A549 (cell line): ENCODE data around the gene SYTL3. TPM values are rescaled to one million over a fixed set of nuclear protein-coding genes. Genes with fewer than 3 reads are reported as not detected.
"Not testable (repeated sequence)": the region's sequence is repeated elsewhere in the genome, so short reads cannot be mapped to it uniquely, and the experiment has no call there.

ENCODE experiments used
- ATAC-seq, 2 experiments: fragments of 200-7000 bp in 1 of 2; fragments of >200 bp in 1 of 2; cut with Nextera tagmentation in 1 of 2; cut with Tn5 transposase in 1 of 2; 3 replicates each; pipeline versions ENCODE4 v1.8.0 to v1.9.1; 2018 to 2020; ENCODE audit warnings: mild to moderate bottlenecking in 1 of 2, moderate library complexity in 1 of 2
- CTCF ChIA-PET: fragments of 300-600 bp; sonication (Branson Sonifier 250); formaldehyde crosslinking; extraction: SDS; loops from one replicate; lab custom pipeline; 2021; ENCODE audit warnings: antibody characterized with exemption, inconsistent platforms; lab: Yijun Ruan, JAX
- POLR2A ChIA-PET: fragments of 350-600 bp; formaldehyde crosslinking; extraction: SDS; loops from one replicate; lab custom pipeline; 2021; ENCODE audit warnings: antibody characterized with exemption, inconsistent platforms; lab: Yijun Ruan, JAX
- DNase-seq, 2 experiments: peaks; one replicate each; pipeline versions ENCODE4 v3.0.0 to v3.0.0-alpha.2; 2011 to 2016; ENCODE audit warnings: low read depth in 1 of 2, low spot score in 1 of 2
- FAIRE-seq: peaks from 2 replicates; lab custom pipeline; 2011; peaks lifted over from hg19 to GRCh38; lab: Jason Lieb, UNC
- H3K27ac ChIP-seq, 2 experiments: fragments of >200 bp; sonication (Bioruptor Twin); formaldehyde crosslinking; 3 replicates each; pipeline ENCODE4 v1.5.1; 2016 to 2017
- H3K4me1 ChIP-seq: fragments of >200 bp; sonication (Bioruptor Twin); formaldehyde crosslinking; 3 replicates; pipeline ENCODE4 v1.6.1; 2016
- H3K4me2 ChIP-seq: fragments of >200 bp; sonication (Bioruptor Twin); formaldehyde crosslinking; 3 replicates; pipeline ENCODE4 v1.6.1; 2016
- H3K4me3 ChIP-seq: fragments of >200 bp; sonication (Bioruptor Twin); formaldehyde crosslinking; 3 replicates; pipeline ENCODE4 v1.5.1; 2016
- H3K9me3 ChIP-seq: fragments of >200 bp; sonication (Bioruptor Twin); formaldehyde crosslinking; 3 replicates; pipeline ENCODE4 v1.6.1; 2016
- CBX2 ChIP-seq: fragments of 200-600 bp; sonication (generic); IDR thresholded peaks from 2 replicates; pipeline ENCODE4 v1.6.1; 2016; ENCODE audit warnings: low read depth, mild to moderate bottlenecking, borderline replicate concordance
- CBX8 ChIP-seq: fragments of 200-600 bp; sonication (generic); IDR thresholded peaks from 2 replicates; pipeline ENCODE4 v1.6.1; 2016
- CEBPB ChIP-seq, 2 experiments: fragments of >200 bp in 1 of 2; sonication (Bioruptor Twin) in 1 of 2; formaldehyde crosslinking in 1 of 2; IDR thresholded peaks; 2 replicates each; pipeline ENCODE4 v1.6.1; 2012 to 2016
- CHD2 ChIP-seq: fragments of 150-350 bp; IDR thresholded peaks from 2 replicates; pipeline ENCODE4 v1.6.1; 2014; ENCODE audit warnings: low read length; ENCODE audit not compliant: partially characterized antibody
- CHD4 ChIP-seq: fragments of 200-600 bp; sonication (generic); IDR thresholded peaks from 2 replicates; pipeline ENCODE4 v1.6.1; 2016; ENCODE audit warnings: antibody characterized with exemption, mild to moderate bottlenecking, borderline replicate concordance
- EHF ChIP-seq: fragments of 250-450 bp; sonication (Bioruptor Pico); IDR thresholded peaks from 2 replicates; pipeline ENCODE4 v1.5.0; 2020; ENCODE audit warnings: mild to moderate bottlenecking
- ESRRA ChIP-seq: fragments of 150-350 bp; IDR thresholded peaks from 2 replicates; pipeline ENCODE4 v1.6.1; 2014; ENCODE audit warnings: mild to moderate bottlenecking, low read length, borderline replicate concordance
- HES2 ChIP-seq: fragments of >200 bp; sonication (Bioruptor Twin); formaldehyde crosslinking; IDR thresholded peaks from 2 replicates; pipeline ENCODE4 v1.6.1; 2016
- JUN ChIP-seq, 2 experiments: fragments of >200 bp; sonication (Bioruptor Twin); formaldehyde crosslinking; IDR thresholded peaks; 2 replicates in 1 of 2; 3 replicates in 1 of 2; pipeline ENCODE4 v1.6.1; 2016 to 2017
- KDM1A ChIP-seq: fragments of 200-600 bp; sonication (generic); IDR thresholded peaks from 2 replicates; pipeline ENCODE4 v1.6.1; 2016; ENCODE audit warnings: low read depth, mild to moderate bottlenecking
- KDM5A ChIP-seq: fragments of 200-600 bp; sonication (generic); IDR thresholded peaks from 2 replicates; pipeline ENCODE4 v1.6.1; 2016; ENCODE audit warnings: antibody characterized with exemption, mild to moderate bottlenecking
- MAZ ChIP-seq: fragments of 150-350 bp; IDR thresholded peaks from 2 replicates; pipeline ENCODE4 v1.6.1; 2014; ENCODE audit warnings: antibody characterized with exemption, low read depth, low read length, borderline replicate concordance
- NFE2L2 ChIP-seq: fragments of 150-350 bp; conservative IDR thresholded peaks from 2 replicates; pipeline ENCODE4 v1.6.1; 2014; ENCODE audit warnings: low read length
- PHF8 ChIP-seq: fragments of 200-600 bp; sonication (generic); IDR thresholded peaks from 2 replicates; pipeline ENCODE4 v1.6.1; 2016; ENCODE audit warnings: low read depth, mild to moderate bottlenecking, antibody characterized with exemption, moderate library complexity, borderline replicate concordance
- RARB ChIP-seq: fragments of 250-450 bp; sonication (Bioruptor Pico); IDR thresholded peaks from 2 replicates; pipeline ENCODE4 v1.8.0; 2021; ENCODE audit warnings: mild to moderate bottlenecking, moderate library complexity
- RCOR1 ChIP-seq: fragments of 150-350 bp; IDR thresholded peaks from 2 replicates; pipeline ENCODE4 v1.6.1; 2014; ENCODE audit warnings: antibody characterized with exemption, low read length, low read depth
- TP53 ChIP-seq: fragments of 250-450 bp; sonication (Bioruptor Pico); IDR thresholded peaks from 2 replicates; pipeline ENCODE4 v1.5.0; 2021; ENCODE audit warnings: mild to moderate bottlenecking, moderate library complexity
- ZFP36 ChIP-seq: fragments of 450-650 bp; IDR thresholded peaks from 2 replicates; pipeline ENCODE4 v1.6.1; 2014; ENCODE audit warnings: borderline replicate concordance; ENCODE audit not compliant: partially characterized antibody
- whole genome bisulfite sequencing: methylation state at CpG from one replicate; pipeline ENCODE4 v1.1.6; 2017; ENCODE audit errors: missing lambda C conversion rate; 5-methylcytosine and 5-hydroxymethylcytosine counted together
- polyA plus RNA-seq, 4 experiments: library from polyadenylated mRNA; depleted of rRNA in 3 of 4; stranded (reverse); fragments of >200 nt; fragmentation: RNase III in 1 of 4; extraction: RNeasy Plus Mini Kit Qiagen cat#74134 plus additional on column Dnase treatment in 1 of 4; gene quantifications; 2 replicates in 3 of 4; 3 replicates in 1 of 4; pipeline ENCODE4 v1.2.3, GENCODE V29; 2011 to 2017

The SYTL3 gene
- polyA plus RNA-seq, 2 of the 4 experiments (the other 2 are of a cell fraction): 0.63 to 0.89 TPM

DNA sequence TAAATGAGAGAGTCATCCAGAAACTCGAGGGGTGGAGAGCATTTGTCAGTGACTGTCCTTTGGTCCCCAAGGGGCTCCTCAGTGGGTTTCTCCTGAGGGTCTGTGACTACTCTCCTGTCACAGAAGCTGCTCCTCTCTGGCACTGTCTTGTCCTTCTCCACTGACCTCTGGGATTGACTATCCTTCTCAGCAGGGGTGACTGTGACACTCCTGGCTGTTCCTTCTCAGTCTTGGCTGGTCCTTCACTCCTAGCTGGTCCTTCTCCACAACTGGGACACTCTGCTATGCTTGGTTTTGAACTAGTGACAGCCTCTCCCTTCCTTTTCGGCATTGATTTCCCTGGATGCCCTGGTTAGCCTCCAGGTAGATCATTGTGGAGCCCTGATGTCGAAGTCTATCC lies 38.8 kb upstream of the SYTL3 start:
- TF ChIP-seq RARB (CRISPR knock-in tag) (no peak), KDM1A (no peak), ESRRA (no peak), JUN (IDR thresholded peaks at IDR 0.05) (no peak), CHD4 (no peak), PHF8 (no peak), CHD2 (no peak), CBX8 (no peak), HES2 (no peak), CEBPB (IDR thresholded peaks at IDR 0.05) (no peak), ZFP36 (no peak), KDM5A (no peak), NFE2L2 (no peak), EHF (no peak)
- TF ChIP-seq, all 56 proteins: peak for 0
- Histone ChIP-seq H3K4me3 (no peak overlapping the region), H3K9me3 (no peaks in the 10 kb centered on the region), H3K4me2 (no peak overlapping the region), H3K4me1 (no peaks in the 10 kb centered on the region), H3K27ac (no peak overlapping the region)
- DNase-seq: no peak
- ChIA-PET CTCF (interaction anchor here (1.1 to 1.2 kb wide), 2 partner anchors 9 to 390 kb away, joined by 3 to 4 read pairs; no protein-coding TSS in a partner anchor), POLR2A (no interaction called here)
- no peak for FAIRE-seq
- ATAC-seq: no peak
- 91% methylated on average over 3 of the region's 3 CpGs for WGBS

GRCh38 chr6:158611541-158612370 lies 38.1 kb upstream of the SYTL3 start:
- no peak for FAIRE-seq
- Histone ChIP-seq H3K27ac (no peak overlapping the region), H3K4me3 (no peak overlapping the region), H3K9me3 (no peaks in the 10 kb centered on the region), H3K4me2 (no peak overlapping the region), H3K4me1 (no peaks in the 10 kb centered on the region)
- POLR2A ChIA-PET: no interaction called here
- ATAC-seq: no peak
- CTCF ChIA-PET: interaction anchor here (1.2 kb wide), 1 partner anchor 397 kb away, joined by 5 read pairs; no protein-coding TSS in a partner anchor
- no peak for TF ChIP-seq MAZ
- no peak for TF ChIP-seq ESRRA
- TF ChIP-seq RCOR1: no peak
- TF ChIP-seq CHD4: no peak
- TF ChIP-seq CBX2: no peak
- no peak for TF ChIP-seq TP53 (CRISPR knock-in tag)
- no peak for DNase-seq
- 92% methylated on average over 14 of the region's 14 CpGs for WGBS

GRCh38 chr6:158614606-158615005 lies 35.2 kb upstream of the SYTL3 start:
- POLR2A ChIA-PET, DNase-seq, CTCF ChIA-PET, H3K9me3 ChIP-seq, ATAC-seq, H3K27ac ChIP-seq, H3K4me1 ChIP-seq, H3K4me3 ChIP-seq, H3K4me2 ChIP-seq, FAIRE-seq: not testable (repeated sequence)
- 97% methylated on average over 3 of the region's 3 CpGs for WGBS

DNA sequence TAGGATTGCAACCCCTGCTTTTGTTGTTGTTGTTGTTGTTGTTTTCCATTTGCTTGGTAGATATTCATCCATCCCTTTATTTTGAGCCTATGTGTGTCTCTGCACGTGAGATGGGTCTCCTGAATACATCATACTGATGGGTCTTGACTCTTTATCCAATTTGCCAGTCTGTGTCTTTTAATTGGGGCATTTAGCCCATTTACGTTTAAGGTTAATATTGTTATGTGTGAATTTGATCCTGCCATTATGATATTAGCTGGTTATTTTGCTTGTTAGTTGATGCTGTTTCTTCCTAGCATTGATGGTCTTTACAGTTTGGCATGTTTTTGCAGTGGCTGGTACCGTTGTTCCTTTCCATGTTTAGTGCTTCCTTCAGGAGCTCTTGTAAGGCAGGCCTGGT lies 31.6 kb upstream of the SYTL3 start:
- WGBS: 99% methylated on average over 3 of the region's 3 CpGs
- CTCF ChIA-PET: interaction anchor here (0.6 kb wide), 1 partner anchor 633 kb away, joined by 3 read pairs; no protein-coding TSS in a partner anchor

More for the DNA sequence above, 31.6 kb upstream of the SYTL3 start:
- DNase-seq, H3K4me2 ChIP-seq, H3K27ac ChIP-seq, ATAC-seq, H3K4me3 ChIP-seq, FAIRE-seq, H3K9me3 ChIP-seq, H3K4me1 ChIP-seq: not testable (repeated sequence)
- POLR2A ChIA-PET: interaction anchor here (0.6 kb wide), 1 partner anchor 401 kb away, joined by 4 read pairs; no protein-coding TSS in a partner anchor
